Calu3 (cell line): Measurements from ENCODE around the gene HECTD1. TPM values are rescaled to one million over a fixed set of nuclear protein-coding genes. Genes with fewer than 3 reads are reported as not detected.

Source experiments
- BruUV-seq: library from RNA; stranded (reverse); fragments of 400-500 nt; replicated peaks from 2 replicates; lab custom pipeline; 2021; lab: Mats Ljungman, UMichigan
- CTCF ChIA-PET: fragments of 300-600 bp; sonication (Branson Sonifier 250); formaldehyde crosslinking; loops from one replicate; lab custom pipeline; 2022; ENCODE audit warnings: antibody characterized with exemption; lab: Charles Lee
- DNase-seq: peaks from one replicate; pipeline ENCODE4 v3.0.0; 2022
- H3K27ac Mint-ChIP-seq: one replicate; pipeline ENCODE4 v1.8.0; 2022; ENCODE audit warnings: mixed read lengths; ENCODE audit not compliant: unreplicated experiment
- H3K27me3 Mint-ChIP-seq: one replicate; pipeline ENCODE4 v1.8.0; 2022; ENCODE audit warnings: mixed read lengths; ENCODE audit not compliant: unreplicated experiment
- H3K36me3 Mint-ChIP-seq: one replicate; pipeline ENCODE4 v1.8.0; 2022; ENCODE audit warnings: mild to moderate bottlenecking, moderate library complexity, mixed read lengths; ENCODE audit not compliant: insufficient read depth, unreplicated experiment
- H3K4me1 Mint-ChIP-seq: one replicate; pipeline ENCODE4 v1.8.0; 2022; ENCODE audit warnings: mild to moderate bottlenecking, low read depth, mixed read lengths; ENCODE audit not compliant: unreplicated experiment
- H3K4me3 Mint-ChIP-seq: one replicate; pipeline ENCODE4 v1.8.0; 2022; ENCODE audit warnings: mild to moderate bottlenecking, low read depth, moderate library complexity, mixed read lengths; ENCODE audit not compliant: unreplicated experiment
- H3K9me3 Mint-ChIP-seq: one replicate; pipeline ENCODE4 v1.8.0; 2022; ENCODE audit warnings: low read depth, mixed read lengths; ENCODE audit not compliant: unreplicated experiment
- intact Hi-C: fragments of 100-400 bp; cut with micrococcal nuclease; formaldehyde crosslinking; loops from one replicate; pipeline ENCODE4 v1.10.0; 2022; ENCODE audit not compliant: unreplicated experiment
- total RNA-seq: library from RNA; stranded (reverse); gene quantifications from 2 replicates; pipeline ENCODE4 v1.2.3, GENCODE V29; 2022
- TF ChIP-seq, protein P1 (sequence below): fragments of 200-600 bp; IDR thresholded peaks from one replicate; pipeline ENCODE4 v1.8.0; 2022; ENCODE audit warnings: antibody characterized with exemption; ENCODE audit not compliant: unreplicated experiment

HECTD1 gene
- total RNA-seq, 1 experiment from 2014 or later: 98.6 TPM

DNA sequence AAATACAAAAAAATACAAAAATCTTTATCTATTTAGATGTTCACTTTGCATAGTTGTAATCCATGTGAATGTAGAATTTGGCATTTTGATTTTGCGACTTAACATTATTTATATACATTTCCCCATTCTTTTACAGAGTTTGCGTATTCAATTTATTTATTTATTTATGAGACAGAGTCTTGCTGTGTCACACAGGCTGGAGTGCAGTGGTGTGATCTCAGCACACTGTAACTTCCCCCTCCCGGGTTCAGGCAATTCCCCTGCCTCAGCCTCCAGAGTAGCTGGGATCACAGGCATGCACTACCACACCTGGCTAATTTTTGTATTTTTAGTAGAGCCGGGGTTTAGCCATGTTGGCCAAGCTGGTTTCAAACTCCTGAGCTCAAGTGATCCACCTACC, 156.1 kb downstream of the HECTD1 start:
- H3K4me3 Mint-ChIP-seq: no peak overlapping the region
- DNase-seq: no peak
- BruUV-seq: no TSS peak
- TF ChIP-seq, protein P1, sequence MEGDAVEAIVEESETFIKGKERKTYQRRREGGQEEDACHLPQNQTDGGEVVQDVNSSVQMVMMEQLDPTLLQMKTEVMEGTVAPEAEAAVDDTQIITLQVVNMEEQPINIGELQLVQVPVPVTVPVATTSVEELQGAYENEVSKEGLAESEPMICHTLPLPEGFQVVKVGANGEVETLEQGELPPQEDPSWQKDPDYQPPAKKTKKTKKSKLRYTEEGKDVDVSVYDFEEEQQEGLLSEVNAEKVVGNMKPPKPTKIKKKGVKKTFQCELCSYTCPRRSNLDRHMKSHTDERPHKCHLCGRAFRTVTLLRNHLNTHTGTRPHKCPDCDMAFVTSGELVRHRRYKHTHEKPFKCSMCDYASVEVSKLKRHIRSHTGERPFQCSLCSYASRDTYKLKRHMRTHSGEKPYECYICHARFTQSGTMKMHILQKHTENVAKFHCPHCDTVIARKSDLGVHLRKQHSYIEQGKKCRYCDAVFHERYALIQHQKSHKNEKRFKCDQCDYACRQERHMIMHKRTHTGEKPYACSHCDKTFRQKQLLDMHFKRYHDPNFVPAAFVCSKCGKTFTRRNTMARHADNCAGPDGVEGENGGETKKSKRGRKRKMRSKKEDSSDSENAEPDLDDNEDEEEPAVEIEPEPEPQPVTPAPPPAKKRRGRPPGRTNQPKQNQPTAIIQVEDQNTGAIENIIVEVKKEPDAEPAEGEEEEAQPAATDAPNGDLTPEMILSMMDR: no peak
- H3K4me1 Mint-ChIP-seq: no peaks in the 10 kb centered on the region
- intact Hi-C loops: no loop called here
- H3K27me3 Mint-ChIP-seq: no peaks in the 10 kb centered on the region
- no peak overlapping the region for H3K27ac Mint-ChIP-seq
- CTCF ChIA-PET: no interaction called here
- H3K36me3 Mint-ChIP-seq: no peaks in the 10 kb centered on the region
- no peaks in the 10 kb centered on the region for H3K9me3 Mint-ChIP-seq

DNA sequence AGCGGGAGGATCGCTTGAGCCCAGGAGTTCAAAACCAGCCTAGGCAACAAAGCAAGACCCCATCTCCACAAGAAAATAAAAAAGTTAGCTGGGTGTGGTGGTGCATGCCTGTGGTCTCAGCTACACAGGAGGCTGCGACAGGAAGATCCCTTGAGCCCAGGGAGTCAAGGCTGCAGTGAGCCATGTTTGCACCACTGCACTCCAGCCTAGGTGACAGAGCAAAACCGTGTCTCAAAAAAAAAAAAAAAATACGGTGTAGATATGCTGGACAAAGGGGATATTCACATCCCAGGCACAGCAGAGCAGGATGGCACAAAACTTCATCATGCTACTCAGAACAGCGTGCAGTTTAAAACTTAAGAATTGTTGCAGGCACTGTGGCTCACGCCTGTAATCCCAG, 156.6 kb downstream of the HECTD1 start:
- H3K36me3 Mint-ChIP-seq: no peaks in the 10 kb centered on the region
- H3K4me3 Mint-ChIP-seq: no peak overlapping the region
- TF ChIP-seq, protein P1: no peak
- intact Hi-C loops: no loop called here
- DNase-seq: no peak
- BruUV-seq: no TSS peak
- no peaks in the 10 kb centered on the region for H3K9me3 Mint-ChIP-seq
- CTCF ChIA-PET: interaction anchor here (0.7 kb wide), 2 partner anchors 24 to 930 kb away, joined by 3 read pairs; no protein-coding TSS in a partner anchor
- H3K27ac Mint-ChIP-seq: no peak overlapping the region
- H3K4me1 Mint-ChIP-seq: no peaks in the 10 kb centered on the region
- H3K27me3 Mint-ChIP-seq: no peaks in the 10 kb centered on the region

Other genes with a start within 250 kb of the HECTD1 start
- gene AP4S1, start 182.1 kb downstream of the HECTD1 start, total RNA-seq: 8.3 and 10.7 TPM in 2 replicates
- 29.7 and 34.4 TPM in 2 replicates for gene STRN3, start 181.4 kb downstream of the HECTD1 start, total RNA-seq
- 28.9 and 31.3 TPM in 2 replicates for gene HEATR5A, start 212.8 kb upstream of the HECTD1 start, total RNA-seq
- 12.2 and 13.9 TPM in 2 replicates for gene DTD2, start 249.7 kb upstream of the HECTD1 start, total RNA-seq